NCI-H446 treated with DMSO at 0.1 percent for 48 hours (cell line): Measurements from ENCODE around the gene PACS2.
"Not testable (repeated sequence)": the region's sequence is repeated elsewhere in the genome, so short reads cannot be mapped to it uniquely, and the experiment has no call there.

Experiments used
- DNase-seq: peaks from one replicate; lab custom pipeline; 2025; lab: John Stamatoyannopoulos, UW

The PACS2 gene

GRCh38 chr14:105333020-105333490 is 18.5 kb downstream of the PACS2 start:
- DNase-seq: no peak

GRCh38 chr14:105333613-105334364 is 19.2 kb downstream of the PACS2 start:
- DNase-seq: no peak

GRCh38 chr14:105334383-105335230 is 20.1 kb downstream of the PACS2 start:
- DNase-seq: no peak

- not testable (repeated sequence) for DNase-seq
These were observed 20.6 kb downstream of the PACS2 start for GRCh38 chr14:105335231-105335542.

- no peak for DNase-seq
These were observed 21.4 kb downstream of the PACS2 start for GRCh38 chr14:105335735-105336476.

GRCh38 chr14:105336477-105337287 is 22.1 kb downstream of the PACS2 start:
- DNase-seq: no peak

GRCh38 chr14:105337433-105337832 is 22.9 kb downstream of the PACS2 start:
- no peak for DNase-seq

GRCh38 chr14:105337966-105338741 is 23.6 kb downstream of the PACS2 start:
- no peak for DNase-seq

- DNase-seq: no peak
These were observed 26.5 kb downstream of the PACS2 start for GRCh38 chr14:105340821-105341733.

GRCh38 chr14:105343194-105343593 is 28.6 kb downstream of the PACS2 start:
- DNase-seq: peak; percentile 85

GRCh38 chr14:105346200-105346533 is 31.6 kb downstream of the PACS2 start:
- DNase-seq: no peak

GRCh38 chr14:105346876-105347586 is 32.5 kb downstream of the PACS2 start:
- DNase-seq: no peak

- DNase-seq: no peak
These were observed 33.0 kb downstream of the PACS2 start for GRCh38 chr14:105347587-105347968.

GRCh38 chr14:105348169-105348944 is 33.8 kb downstream of the PACS2 start:
- DNase-seq: no peak

GRCh38 chr14:105348945-105349699 is 34.6 kb downstream of the PACS2 start:
- no peak for DNase-seq

GRCh38 chr14:105349992-105350391 is 35.4 kb downstream of the PACS2 start:
- DNase-seq: no peak

- no peak for DNase-seq
These were observed 36.1 kb downstream of the PACS2 start for GRCh38 chr14:105350450-105351244.
